GM12878 (cell line): ENCODE results near the gene ITPR2. TPM values are rescaled to one million over a fixed set of nuclear protein-coding genes. Genes with fewer than 3 reads are reported as not detected.

Experiments used
- ATAC-seq: fragments of 200-7000 bp; cut with Tn5 transposase; 3 replicates; pipeline ENCODE4 v1.9.1; 2020; ENCODE audit warnings: mild to moderate bottlenecking, moderate library complexity
- BruUV-seq: library from RNA; stranded (reverse); fragments of 400-500 nt; replicated peaks from 2 replicates; lab custom pipeline; 2021; lab: Mats Ljungman, UMichigan
- CTCF ChIA-PET: fragments of 300-600 bp; sonication (Branson Sonifier 250); formaldehyde crosslinking; extraction: SDS; loops from one replicate; lab custom pipeline; 2021; ENCODE audit warnings: inconsistent platforms; lab: Yijun Ruan, JAX
- POLR2A ChIA-PET: fragments of 350-600 bp; formaldehyde crosslinking; extraction: SDS; loops from one replicate; lab custom pipeline; 2021; ENCODE audit warnings: inconsistent platforms; lab: Charles Lee
- RAD21 ChIA-PET: fragments of 300-600 bp; sonication (Branson Sonifier 250); formaldehyde crosslinking; loops from one replicate; lab custom pipeline; 2023; ENCODE audit warnings: antibody characterized with exemption; ENCODE audit not compliant: unreplicated experiment; lab: Charles Lee
- SMC1A ChIA-PET: fragments of 300-600 bp; sonication (Branson Sonifier 250); formaldehyde crosslinking; loops from one replicate; lab custom pipeline; 2023; ENCODE audit not compliant: unreplicated experiment, uncharacterized antibody; lab: Charles Lee
- DNase-seq: peaks from one replicate; pipeline ENCODE4 v3.0.0-alpha.2; 2011; ENCODE audit warnings: low read depth, low spot score
- FAIRE-seq: peaks from 3 replicates; lab custom pipeline; 2011; peaks lifted over from hg19 to GRCh38; lab: Jason Lieb, UNC
- H2AFZ ChIP-seq: 2 replicates; pipeline ENCODE4 v1.6.0; 2011; ENCODE audit warnings: low read depth, low read length, control low read depth; ENCODE audit not compliant: control insufficient read depth
- H3K27ac ChIP-seq: 2 replicates; pipeline ENCODE4 v1.5.1; 2011; ENCODE audit warnings: control low read depth; ENCODE audit not compliant: control insufficient read depth, insufficient read depth
- H3K27me3 ChIP-seq, 2 experiments: replicated peaks in 1 of 2; 2 replicates each; pipeline versions ENCODE4 v1.6.0 to v1.6.1; 2011; ENCODE audit warnings: low read length in 1 of 2; ENCODE audit not compliant: control insufficient read depth in 2 of 2, insufficient read depth in 2 of 2
- H3K36me3 ChIP-seq, 2 experiments: 2 replicates each; pipeline ENCODE4 v1.5.1; 2011; ENCODE audit warnings: low read length in 1 of 2; ENCODE audit not compliant: control insufficient read depth in 2 of 2, insufficient read depth in 2 of 2
- H3K4me1 ChIP-seq: 2 replicates; pipeline ENCODE4 v1.6.1; 2011; ENCODE audit warnings: mild to moderate bottlenecking, low read length, moderate library complexity, mixed read lengths; ENCODE audit not compliant: control insufficient read depth, insufficient read depth
- H3K4me2 ChIP-seq: 2 replicates; pipeline ENCODE4 v1.6.0; 2011; ENCODE audit warnings: control low read depth; ENCODE audit not compliant: control insufficient read depth, insufficient read depth
- H3K4me3 ChIP-seq: fragments of 200-600 bp; sonication (generic); 2 replicates; pipeline ENCODE4 v1.5.1; 2016
- H3K79me2 ChIP-seq: 2 replicates; pipeline ENCODE4 v1.6.0; 2011; ENCODE audit warnings: low read length; ENCODE audit not compliant: control insufficient read depth, insufficient read depth
- H3K9ac ChIP-seq: 2 replicates; pipeline ENCODE4 v1.8.0; 2011; ENCODE audit warnings: low read length, control low read depth, mixed read lengths; ENCODE audit not compliant: control insufficient read depth, insufficient read depth
- H3K9me3 ChIP-seq: replicated peaks from 3 replicates; pipeline ENCODE4 v1.5.1; 2011; ENCODE audit warnings: mild to moderate bottlenecking, low read length; ENCODE audit not compliant: control insufficient read depth, insufficient read depth
- H4K20me1 ChIP-seq: 2 replicates; pipeline ENCODE4 v1.6.0; 2011; ENCODE audit not compliant: control insufficient read depth, insufficient read depth
- JUND ChIP-seq: IDR thresholded peaks from 2 replicates; pipeline ENCODE4 v1.6.1; 2012; ENCODE audit warnings: low read depth, mild to moderate bottlenecking, low read length, improper control_type of control experiment, moderate library complexity
- KAT2A ChIP-seq: conservative IDR thresholded peaks from 2 replicates; pipeline ENCODE4 v1.6.1; 2011; ENCODE audit warnings: low read depth, low read length; ENCODE audit not compliant: control insufficient read depth
- NFXL1 ChIP-seq: fragments of 450-650 bp; IDR thresholded peaks from 2 replicates; pipeline ENCODE4 v1.6.1; 2017; ENCODE audit warnings: antibody characterized with exemption, mild to moderate bottlenecking, borderline replicate concordance
- NFYA ChIP-seq: IDR thresholded peaks from 2 replicates; pipeline ENCODE4 v1.6.1; 2011; ENCODE audit warnings: low read depth, mild to moderate bottlenecking, low read length, improper control_type of control experiment, borderline replicate concordance
- RCOR1 ChIP-seq: conservative IDR thresholded peaks from 2 replicates; pipeline ENCODE4 v1.6.1; 2012; ENCODE audit warnings: low read depth, low read length, improper control_type of control experiment
- TARDBP ChIP-seq: IDR thresholded peaks from 2 replicates; pipeline ENCODE4 v1.6.1; 2016; ENCODE audit warnings: borderline replicate concordance
- ZNF24 ChIP-seq: fragments of 450-650 bp; IDR thresholded peaks from 2 replicates; pipeline ENCODE4 v1.6.1; 2017; ENCODE audit warnings: antibody characterized with exemption, mild to moderate bottlenecking
- WGBS: methylation state at CpG from one replicate; pipeline ENCODE4 v1.1.6; 2016; ENCODE audit warnings: low lambda C conversion rate; ENCODE audit not compliant: insufficient replicate concordance, insufficient coverage; ENCODE audit errors: missing lambda C conversion rate; 5-methylcytosine and 5-hydroxymethylcytosine counted together
- in situ Hi-C: fragments of 300-500 bp; cut with MboI; formaldehyde crosslinking; loops from 9 replicates; pipeline ENCODE4 v1.14.3; 2018; ENCODE audit warnings: mixed read lengths
- intact Hi-C: fragments of 100-400 bp; cut with micrococcal nuclease; formaldehyde crosslinking; loops from one replicate; pipeline ENCODE4 v1.14.2; 2022; ENCODE audit not compliant: unreplicated experiment
- polyA plus RNA-seq, 11 experiments: library from polyadenylated mRNA; depleted of rRNA in 4 of 11; unstranded in 6 of 11; stranded (reverse) in 5 of 11; fragments of >200 nt; fragmentation: Nextera tagmentation in 4 of 11; fragmentation: Illumina TruSeq in 1 of 11; extraction: Ambion mirVana in 4 of 11; extraction: Trizol in 1 of 11; gene quantifications; 1 replicate in 1 of 11; 2 replicates in 10 of 11; pipeline versions ENCODE4 v1.2.1 to v1.2.3, GENCODE V29; 2011 to 2016; ENCODE audit warnings: inconsistent platforms in 2 of 11, missing spikeins in 2 of 11, low read depth in 1 of 11
- total RNA-seq, 4 experiments: library from RNA; depleted of rRNA in 3 of 4; stranded (reverse); fragments of >200 nt in 3 of 4; fragmentation: Illumina TruSeq in 1 of 4; extraction: Trizol in 1 of 4; gene quantifications; 2 replicates each; pipeline versions ENCODE4 v1.2.1 to v1.2.3, GENCODE V29; 2013 to 2021
- TF ChIP-seq, protein P1 (sequence below), 3 experiments: IDR thresholded peaks in 2 of 3; conservative IDR thresholded peaks in 1 of 3; 2 replicates each; pipeline ENCODE4 v1.5.1; 2011; ENCODE audit warnings: low read depth in 3 of 3, low read length in 3 of 3, mild to moderate bottlenecking in 3 of 3, control low read depth in 2 of 3, moderate library complexity in 2 of 3, inconsistent platforms in 1 of 3, mixed read lengths in 1 of 3; ENCODE audit not compliant: control insufficient read depth in 2 of 3, insufficient read depth in 1 of 3; ENCODE audit errors: extremely low read depth in 1 of 3
- TF ChIP-seq, protein P2 (sequence below): IDR thresholded peaks from 2 replicates; pipeline ENCODE4 v1.6.1; 2012; ENCODE audit warnings: low read length, inconsistent platforms
- TF ChIP-seq, protein P3 (sequence below): fragments of 450-650 bp; IDR thresholded peaks from 2 replicates; pipeline ENCODE4 v1.6.1; 2017; ENCODE audit warnings: borderline replicate concordance

Gene ITPR2
- total and polyA plus RNA-seq, 10 of the 15 experiments (the other 5 are each of a cell fraction or from before 2014, with no cell fraction given): 7.5 to 76.2 (median 47.1) TPM

DNA sequence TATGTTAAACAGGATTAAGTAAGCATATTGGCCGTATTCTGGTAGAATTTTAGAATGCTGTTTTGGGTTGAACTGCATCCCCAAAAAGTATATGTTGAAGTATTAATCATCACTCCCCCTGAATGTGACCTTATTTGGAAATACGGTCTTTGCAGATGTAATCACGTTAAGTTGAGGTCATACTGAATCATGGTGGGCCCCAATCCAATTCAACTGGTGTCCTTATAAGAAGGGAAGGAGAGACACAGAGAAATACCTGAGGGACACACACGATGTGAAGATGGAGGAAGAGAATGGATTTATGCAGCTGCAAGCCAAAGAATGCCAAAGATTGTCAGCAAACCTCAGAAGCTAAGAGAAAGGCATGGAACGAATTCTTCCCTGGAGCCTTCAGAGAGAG, 268.6 kb downstream of the ITPR2 start:
- Histone ChIP-seq H3K79me2 (no peaks in the 10 kb centered on the region), H3K27me3 (no peaks in the 10 kb centered on the region), H3K4me3 (no peak overlapping the region), H3K4me1 (no peaks in the 10 kb centered on the region), H3K9me3 (no peaks in the 10 kb centered on the region), H3K27ac (no peak overlapping the region), H3K36me3 (peaks cover 0 to 8% of the 10 kb centered on the region in 2 experiments; a peak in 2 of 4 replicates), H3K9ac (no peak overlapping the region), H4K20me1 (no peaks in the 10 kb centered on the region), H3K4me2 (no peak overlapping the region), H2AFZ (no peak overlapping the region)
- SMC1A ChIA-PET: no interaction called here
- intact Hi-C loops (no loop called here), in situ Hi-C loops (no loop called here)
- no peak for TF ChIP-seq TARDBP
- TF ChIP-seq ZNF24: no peak
- TF ChIP-seq NFXL1: no peak
- TF ChIP-seq, protein P1, sequence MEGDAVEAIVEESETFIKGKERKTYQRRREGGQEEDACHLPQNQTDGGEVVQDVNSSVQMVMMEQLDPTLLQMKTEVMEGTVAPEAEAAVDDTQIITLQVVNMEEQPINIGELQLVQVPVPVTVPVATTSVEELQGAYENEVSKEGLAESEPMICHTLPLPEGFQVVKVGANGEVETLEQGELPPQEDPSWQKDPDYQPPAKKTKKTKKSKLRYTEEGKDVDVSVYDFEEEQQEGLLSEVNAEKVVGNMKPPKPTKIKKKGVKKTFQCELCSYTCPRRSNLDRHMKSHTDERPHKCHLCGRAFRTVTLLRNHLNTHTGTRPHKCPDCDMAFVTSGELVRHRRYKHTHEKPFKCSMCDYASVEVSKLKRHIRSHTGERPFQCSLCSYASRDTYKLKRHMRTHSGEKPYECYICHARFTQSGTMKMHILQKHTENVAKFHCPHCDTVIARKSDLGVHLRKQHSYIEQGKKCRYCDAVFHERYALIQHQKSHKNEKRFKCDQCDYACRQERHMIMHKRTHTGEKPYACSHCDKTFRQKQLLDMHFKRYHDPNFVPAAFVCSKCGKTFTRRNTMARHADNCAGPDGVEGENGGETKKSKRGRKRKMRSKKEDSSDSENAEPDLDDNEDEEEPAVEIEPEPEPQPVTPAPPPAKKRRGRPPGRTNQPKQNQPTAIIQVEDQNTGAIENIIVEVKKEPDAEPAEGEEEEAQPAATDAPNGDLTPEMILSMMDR (IDR thresholded peaks at IDR 0.05 in 2 of 3, conservative IDR thresholded peaks at IDR 0.05 in 1 of 3; ENCODE audit: control insufficient read depth in 2 of 3, extremely low read depth in 1 of 3, insufficient read depth in 1 of 3, low read depth in 3 of 3, low read length in 3 of 3): no peak
- TF ChIP-seq RCOR1: no peak
- no peak for TF ChIP-seq NFYA
- TF ChIP-seq JUND: no peak
- no peak for TF ChIP-seq KAT2A
- TF ChIP-seq, protein P2, sequence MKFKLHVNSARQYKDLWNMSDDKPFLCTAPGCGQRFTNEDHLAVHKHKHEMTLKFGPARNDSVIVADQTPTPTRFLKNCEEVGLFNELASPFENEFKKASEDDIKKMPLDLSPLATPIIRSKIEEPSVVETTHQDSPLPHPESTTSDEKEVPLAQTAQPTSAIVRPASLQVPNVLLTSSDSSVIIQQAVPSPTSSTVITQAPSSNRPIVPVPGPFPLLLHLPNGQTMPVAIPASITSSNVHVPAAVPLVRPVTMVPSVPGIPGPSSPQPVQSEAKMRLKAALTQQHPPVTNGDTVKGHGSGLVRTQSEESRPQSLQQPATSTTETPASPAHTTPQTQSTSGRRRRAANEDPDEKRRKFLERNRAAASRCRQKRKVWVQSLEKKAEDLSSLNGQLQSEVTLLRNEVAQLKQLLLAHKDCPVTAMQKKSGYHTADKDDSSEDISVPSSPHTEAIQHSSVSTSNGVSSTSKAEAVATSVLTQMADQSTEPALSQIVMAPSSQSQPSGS: no peak
- TF ChIP-seq, protein P3, sequence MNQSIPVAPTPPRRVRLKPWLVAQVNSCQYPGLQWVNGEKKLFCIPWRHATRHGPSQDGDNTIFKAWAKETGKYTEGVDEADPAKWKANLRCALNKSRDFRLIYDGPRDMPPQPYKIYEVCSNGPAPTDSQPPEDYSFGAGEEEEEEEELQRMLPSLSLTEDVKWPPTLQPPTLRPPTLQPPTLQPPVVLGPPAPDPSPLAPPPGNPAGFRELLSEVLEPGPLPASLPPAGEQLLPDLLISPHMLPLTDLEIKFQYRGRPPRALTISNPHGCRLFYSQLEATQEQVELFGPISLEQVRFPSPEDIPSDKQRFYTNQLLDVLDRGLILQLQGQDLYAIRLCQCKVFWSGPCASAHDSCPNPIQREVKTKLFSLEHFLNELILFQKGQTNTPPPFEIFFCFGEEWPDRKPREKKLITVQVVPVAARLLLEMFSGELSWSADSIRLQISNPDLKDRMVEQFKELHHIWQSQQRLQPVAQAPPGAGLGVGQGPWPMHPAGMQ: no peak
- FAIRE-seq (no peak), ATAC-seq (no peak), DNase-seq (no peak)
- RAD21 ChIA-PET: no interaction called here
- CTCF ChIA-PET: no interaction called here
- WGBS: 65% methylated on average over 5 of the region's 5 CpGs
- no TSS peak for BruUV-seq
- POLR2A ChIA-PET: no interaction called here
